Hepatocyte (in vitro differentiated cells): ENCODE results near the gene SLC5A6. TPM values are rescaled to one million over a fixed set of nuclear protein-coding genes. Genes with fewer than 3 reads are reported as not detected.
"Not testable (repeated sequence)": the region's sequence is repeated elsewhere in the genome, so short reads cannot be mapped to it uniquely, and the experiment has no call there.

Experiments
- DNase-seq: peaks from one replicate; pipeline ENCODE4 v3.0.0-alpha.2; 2016; ENCODE audit warnings: low spot score
- H2AFZ ChIP-seq: fragments of 200-600 bp; sonication (generic); 2 replicates; pipeline ENCODE4 v1.6.0; 2016; ENCODE audit warnings: antibody characterized with exemption, mild to moderate bottlenecking
- H3K27ac ChIP-seq: fragments of 200-600 bp; sonication (generic); 2 replicates; pipeline ENCODE4 v1.5.1; 2016; ENCODE audit warnings: mild to moderate bottlenecking
- H3K27me3 ChIP-seq: fragments of 200-600 bp; sonication (generic); 2 replicates; pipeline ENCODE4 v1.6.1; 2016
- H3K36me3 ChIP-seq: fragments of 200-600 bp; sonication (generic); replicated peaks from 2 replicates; pipeline ENCODE4 v1.5.1; 2016; ENCODE audit warnings: low read depth; ENCODE audit not compliant: insufficient read depth
- H3K4me1 ChIP-seq: fragments of 200-600 bp; sonication (generic); 2 replicates; pipeline ENCODE4 v1.5.1; 2016; ENCODE audit warnings: mild to moderate bottlenecking, moderate library complexity; ENCODE audit not compliant: insufficient read depth
- H3K4me2 ChIP-seq: fragments of 200-600 bp; sonication (generic); 2 replicates; pipeline ENCODE4 v1.6.0; 2016
- H3K4me3 ChIP-seq: fragments of 200-600 bp; sonication (generic); 2 replicates; pipeline ENCODE4 v1.5.1; 2016; ENCODE audit warnings: mild to moderate bottlenecking
- H3K79me2 ChIP-seq: fragments of 200-600 bp; sonication (generic); 2 replicates; pipeline ENCODE4 v1.6.0; 2017; ENCODE audit warnings: mild to moderate bottlenecking
- H3K9me2 ChIP-seq: fragments of 200-600 bp; sonication (generic); replicated peaks from 2 replicates; pipeline ENCODE4 v1.6.0; 2017; ENCODE audit warnings: mild to moderate bottlenecking; ENCODE audit not compliant: insufficient read depth
- H3K9me3 ChIP-seq: fragments of 200-600 bp; sonication (generic); 2 replicates; pipeline ENCODE4 v1.5.1; 2016; ENCODE audit warnings: low read depth, mild to moderate bottlenecking
- H4K20me1 ChIP-seq: fragments of 200-600 bp; sonication (generic); 2 replicates; pipeline ENCODE4 v1.6.0; 2016; ENCODE audit warnings: mild to moderate bottlenecking; ENCODE audit not compliant: insufficient read depth, poor library complexity, severe bottlenecking
- CTCF ChIP-seq: fragments of 200-600 bp; sonication (generic); IDR thresholded peaks from 2 replicates; pipeline ENCODE4 v1.5.1; 2016; ENCODE audit warnings: antibody characterized with exemption, mild to moderate bottlenecking; ENCODE audit not compliant: poor library complexity
- EZH2 ChIP-seq: fragments of 200-600 bp; sonication (generic); IDR thresholded peaks from 2 replicates; pipeline ENCODE4 v1.6.1; 2016; ENCODE audit warnings: antibody characterized with exemption, mild to moderate bottlenecking, borderline replicate concordance
- EZH2phosphoT487 ChIP-seq: fragments of 200-600 bp; sonication (generic); IDR thresholded peaks from one replicate; pipeline ENCODE4 v1.6.1; 2018; ENCODE audit warnings: antibody characterized with exemption, mild to moderate bottlenecking, low read depth, moderate library complexity; ENCODE audit not compliant: unreplicated experiment, severe bottlenecking
- WGBS: methylation state at CpG from one replicate; pipeline ENCODE4 v1.1.6; 2016; ENCODE audit warnings: low lambda C conversion rate; ENCODE audit errors: missing lambda C conversion rate; 5-methylcytosine and 5-hydroxymethylcytosine counted together
- polyA plus RNA-seq: library from polyadenylated mRNA; unstranded; fragments of >200 nt; fragmentation: Nextera tagmentation; extraction: Ambion mirVana; gene quantifications from 2 replicates; pipeline ENCODE4 v1.2.1, GENCODE V29; 2016
- total RNA-seq: library from RNA; depleted of rRNA; stranded (reverse); fragments of >200 nt; gene quantifications from 2 replicates; pipeline ENCODE4 v1.2.3, GENCODE V29; 2014

SLC5A6 gene
- total and polyA plus RNA-seq, 2 experiments from 2014 or later: 58.9 to 72.3 TPM

GRCh38 chr2:27199241-27199640 lies 12.8 kb downstream of the SLC5A6 start:
- Histone ChIP-seq H3K4me1 (no peaks in the 10 kb centered on the region), H3K9me3 (no peaks in the 10 kb centered on the region), H3K79me2 (no peaks in the 10 kb centered on the region), H3K9me2 (no peaks in the 10 kb centered on the region), H4K20me1 (no peaks in the 10 kb centered on the region), H2AFZ (no peak overlapping the region), H3K4me2 (no peak overlapping the region), H3K27ac (no peak overlapping the region), H3K36me3 (no peaks in the 10 kb centered on the region), H3K27me3 (no peaks in the 10 kb centered on the region), H3K4me3 (no peak overlapping the region)
- TF ChIP-seq EZH2phosphoT487 (no peak), EZH2 (no peak), CTCF (no peak)
- 85% methylated on average over 2 of the region's 2 CpGs for WGBS
- no peak for DNase-seq

GRCh38 chr2:27198627-27199026 lies 13.4 kb downstream of the SLC5A6 start:
- Histone ChIP-seq H3K36me3 (no peaks in the 10 kb centered on the region), H2AFZ (no peak overlapping the region), H3K4me2 (no peak overlapping the region), H3K79me2 (no peaks in the 10 kb centered on the region), H4K20me1 (no peaks in the 10 kb centered on the region), H3K27ac (no peak overlapping the region), H3K4me1 (no peaks in the 10 kb centered on the region), H3K9me2 (no peaks in the 10 kb centered on the region), H3K4me3 (no peak overlapping the region), H3K27me3 (no peaks in the 10 kb centered on the region), H3K9me3 (no peaks in the 10 kb centered on the region)
- no peak for DNase-seq
- 70% methylated on average over 2 of the region's 2 CpGs for WGBS
- TF ChIP-seq EZH2phosphoT487 (no peak), EZH2 (no peak), CTCF (no peak)

GRCh38 chr2:27198068-27198467 lies 14.0 kb downstream of the SLC5A6 start:
- not testable (repeated sequence) for H3K4me1 ChIP-seq, H3K9me2 ChIP-seq, H2AFZ ChIP-seq, H3K4me2 ChIP-seq, H3K36me3 ChIP-seq, H3K9me3 ChIP-seq, H3K79me2 ChIP-seq, H3K27ac ChIP-seq, H4K20me1 ChIP-seq, DNase-seq, H3K4me3 ChIP-seq, H3K27me3 ChIP-seq
- 88% methylated on average over 3 of the region's 3 CpGs for WGBS

DNA sequence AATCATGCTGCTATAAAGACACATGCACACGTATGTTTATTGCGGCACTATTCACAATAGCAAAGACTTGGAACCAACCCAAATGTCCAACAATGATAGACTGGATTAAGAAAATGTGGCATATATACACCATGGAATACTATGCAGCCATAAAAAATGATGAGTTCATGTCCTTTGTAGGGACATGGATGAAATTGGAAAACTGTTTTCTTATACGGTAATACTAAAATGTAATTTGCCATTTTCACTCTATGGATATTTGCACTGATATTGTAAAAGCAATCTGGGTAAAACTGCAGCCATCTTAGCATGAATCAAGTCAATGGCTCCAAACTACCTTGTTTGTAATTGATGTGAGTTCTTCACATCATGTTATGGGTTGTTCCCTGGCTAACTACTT lies 16.3 kb downstream of the SLC5A6 start:
- not testable (repeated sequence) for H3K9me3 ChIP-seq, H3K36me3 ChIP-seq, H3K27me3 ChIP-seq, H3K4me3 ChIP-seq, H3K9me2 ChIP-seq, H3K27ac ChIP-seq, H3K4me1 ChIP-seq, DNase-seq, H3K79me2 ChIP-seq, H3K4me2 ChIP-seq, H2AFZ ChIP-seq, H4K20me1 ChIP-seq
- WGBS: 97% methylated on average over 1 of the region's 3 CpGs
